Endothelial cell (in vitro differentiated cells): Measurements from ENCODE around the gene BAD. TPM values are rescaled to one million over a fixed set of nuclear protein-coding genes. Genes with fewer than 3 reads are reported as not detected.

Source experiments
- DNase-seq: peaks from one replicate; pipeline ENCODE4 v3.0.0; 2021; ENCODE audit warnings: low spot score
- H3K27ac Mint-ChIP-seq: one replicate; pipeline ENCODE4 v1.8.0; 2021; ENCODE audit warnings: mixed read lengths, inconsistent platforms; ENCODE audit not compliant: unreplicated experiment
- H3K27me3 Mint-ChIP-seq: one replicate; pipeline ENCODE4 v1.8.0; 2021; ENCODE audit warnings: mild to moderate bottlenecking, moderate library complexity, mixed read lengths, inconsistent platforms; ENCODE audit not compliant: unreplicated experiment
- H3K36me3 Mint-ChIP-seq: one replicate; pipeline ENCODE4 v1.8.0; 2021; ENCODE audit warnings: mild to moderate bottlenecking, low read depth, mixed read lengths, inconsistent platforms; ENCODE audit not compliant: unreplicated experiment
- H3K4me1 Mint-ChIP-seq: one replicate; pipeline ENCODE4 v1.8.0; 2021; ENCODE audit warnings: mild to moderate bottlenecking, mixed read lengths, inconsistent platforms; ENCODE audit not compliant: unreplicated experiment
- H3K4me3 Mint-ChIP-seq: one replicate; pipeline ENCODE4 v1.8.0; 2021; ENCODE audit warnings: mild to moderate bottlenecking, mixed read lengths, inconsistent platforms; ENCODE audit not compliant: unreplicated experiment
- H3K9me3 Mint-ChIP-seq: one replicate; pipeline ENCODE4 v1.8.0; 2021; ENCODE audit warnings: mixed read lengths, inconsistent platforms; ENCODE audit not compliant: unreplicated experiment
- CTCF ChIP-seq: fragments of 200-600 bp; sonication (generic); IDR thresholded peaks from one replicate; pipeline ENCODE4 v1.5.0; 2021; ENCODE audit warnings: antibody characterized with exemption; ENCODE audit not compliant: unreplicated experiment
- total RNA-seq: library from RNA; stranded (reverse); fragmentation: NEBNext Ultra II Directional; extraction: Animal tissue kit (Norgen Biotek cat#: 25700); gene quantifications from one replicate; pipeline ENCODE4 v1.2.1, GENCODE V29; 2021; ENCODE audit not compliant: unreplicated experiment

Gene BAD
- total RNA-seq, 1 donor from 2014 or later, result 40.7 TPM

- Mint-ChIP-seq H3K9me3 (no peaks in the 10 kb centered on the region), H3K36me3 (peaks cover 5% of the 10 kb centered on the region), H3K27ac (no peak overlapping the region), H3K4me3 (no peak overlapping the region), H3K27me3 (peaks cover 2% of the 10 kb centered on the region), H3K4me1 (peaks cover under 1% of the 10 kb centered on the region)
- no peak for DNase-seq
- no peak for TF ChIP-seq CTCF
These were observed 9.2 kb downstream of the BAD start for GRCh38 chr11:64275031-64275800.

- Mint-ChIP-seq H3K9me3 (no peaks in the 10 kb centered on the region), H3K27me3 (peaks cover 18% of the 10 kb centered on the region), H3K4me3 (peak overlapping the region; percentile 95), H3K4me1 (peaks cover 17% of the 10 kb centered on the region), H3K27ac (peak overlapping the region; percentile 96), H3K36me3 (peaks cover 14% of the 10 kb centered on the region)
- peak; percentile 94 for DNase-seq
- TF ChIP-seq CTCF, result no peak
These were observed 14.8 kb downstream of the BAD start for GRCh38 chr11:64269540-64270220.

GRCh38 chr11:64268893-64269539 lies 15.4 kb downstream of the BAD start:
- no peak for DNase-seq
- peaks cover 20% of the 10 kb centered on the region for H3K27me3 Mint-ChIP-seq
- peaks cover 17% of the 10 kb centered on the region for H3K4me1 Mint-ChIP-seq
- peaks cover 14% of the 10 kb centered on the region for H3K36me3 Mint-ChIP-seq
- peak overlapping the region; percentile 87 for H3K4me3 Mint-ChIP-seq
- no peak for TF ChIP-seq CTCF
- H3K27ac Mint-ChIP-seq, result peak overlapping the region; percentile 95
- no peaks in the 10 kb centered on the region for H3K9me3 Mint-ChIP-seq

GRCh38 chr11:64268025-64268892 lies 16.2 kb downstream of the BAD start:
- peak overlapping the region; percentile 87 for H3K4me3 Mint-ChIP-seq
- H3K4me1 Mint-ChIP-seq, result peaks cover 17% of the 10 kb centered on the region
- H3K27me3 Mint-ChIP-seq, result peaks cover 20% of the 10 kb centered on the region
- TF ChIP-seq CTCF, result no peak
- H3K36me3 Mint-ChIP-seq, result peaks cover 14% of the 10 kb centered on the region
- DNase-seq, result no peak
- H3K27ac Mint-ChIP-seq, result peak overlapping the region; percentile 95
- no peaks in the 10 kb centered on the region for H3K9me3 Mint-ChIP-seq
